Osteoblast (primary cell): Measurements from ENCODE around the gene SRCIN1. TPM values are rescaled to one million over a fixed set of nuclear protein-coding genes. Genes with fewer than 3 reads are reported as not detected.
"Not testable (repeated sequence)": the region's sequence is repeated elsewhere in the genome, so short reads cannot be mapped to it uniquely, and the experiment has no call there.

Experiments
- DNase-seq: peaks from one replicate; pipeline ENCODE4 v3.0.0; 2011; ENCODE audit warnings: low spot score, mixed read lengths; ENCODE audit not compliant: insufficient read length; ENCODE audit errors: missing footprints
- H2AFZ ChIP-seq: 2 replicates; pipeline ENCODE4 v1.6.0; 2011; ENCODE audit warnings: mild to moderate bottlenecking, low read length
- H3K27ac ChIP-seq: 2 replicates; pipeline ENCODE4 v1.5.1; 2011; ENCODE audit warnings: mild to moderate bottlenecking, low read depth, low read length, moderate library complexity
- H3K27me3 ChIP-seq: 2 replicates; pipeline ENCODE4 v1.6.0; 2012; ENCODE audit warnings: mild to moderate bottlenecking, control low read depth, inconsistent platforms, low read length, moderate library complexity; ENCODE audit not compliant: insufficient read depth
- H3K36me3 ChIP-seq: 2 replicates; pipeline ENCODE4 v1.5.1; 2011; ENCODE audit warnings: mild to moderate bottlenecking, low read length, control low read depth, moderate library complexity; ENCODE audit not compliant: insufficient read depth
- H3K4me1 ChIP-seq: 2 replicates; pipeline ENCODE4 v1.5.1; 2011; ENCODE audit warnings: mild to moderate bottlenecking, low read length, control low read depth, moderate library complexity; ENCODE audit not compliant: insufficient read depth
- H3K4me2 ChIP-seq: 2 replicates; pipeline ENCODE4 v1.6.0; 2011; ENCODE audit warnings: mild to moderate bottlenecking, low read length; ENCODE audit not compliant: insufficient read depth
- H3K4me3 ChIP-seq: fragments of 200-600 bp; sonication (generic); 3 replicates; pipeline ENCODE4 v1.5.1; 2012; ENCODE audit warnings: mild to moderate bottlenecking, low read length, inconsistent platforms; ENCODE audit not compliant: insufficient read depth
- H3K79me2 ChIP-seq: 2 replicates; pipeline ENCODE4 v1.6.0; 2012; ENCODE audit warnings: mild to moderate bottlenecking, low read length, control low read depth, inconsistent platforms; ENCODE audit not compliant: insufficient read depth
- H3K9me3 ChIP-seq: 2 replicates; pipeline ENCODE4 v1.5.1; 2011; ENCODE audit warnings: low read depth, low read length, control low read depth
- H4K20me1 ChIP-seq: 2 replicates; pipeline ENCODE4 v1.6.0; 2012; ENCODE audit warnings: mild to moderate bottlenecking, low read length, control low read depth; ENCODE audit not compliant: insufficient read depth
- CTCF ChIP-seq: IDR thresholded peaks from 2 replicates; pipeline ENCODE4 v1.5.1; 2011; ENCODE audit warnings: mild to moderate bottlenecking, low read depth, low read length, moderate library complexity; ENCODE audit errors: extremely low read depth
- total RNA-seq: library from RNA; depleted of rRNA; stranded (reverse); fragments of >200 nt; gene quantifications from 2 replicates; pipeline ENCODE4 v1.2.3, GENCODE V29; 2012

The SRCIN1 gene
- total RNA-seq, 1 donor = not detected

- Histone ChIP-seq H3K4me3 (no peak overlapping the region), H3K27me3 (peaks cover 12% of the 10 kb centered on the region), H3K79me2 (no peaks in the 10 kb centered on the region), H3K4me1 (no peaks in the 10 kb centered on the region), H4K20me1 (no peaks in the 10 kb centered on the region), H3K4me2 (no peak overlapping the region), H3K9me3 (no peaks in the 10 kb centered on the region), H3K36me3 (no peaks in the 10 kb centered on the region), H3K27ac (no peak overlapping the region), H2AFZ (no peak overlapping the region)
- TF ChIP-seq CTCF = no peak
- DNase-seq = no peak
These were observed 19.7 kb upstream of the SRCIN1 start for GRCh38 chr17:38625482-38625881.

- H4K20me1 ChIP-seq, H2AFZ ChIP-seq, H3K4me1 ChIP-seq, H3K4me2 ChIP-seq, H3K9me3 ChIP-seq, H3K4me3 ChIP-seq, DNase-seq, H3K79me2 ChIP-seq, H3K36me3 ChIP-seq, H3K27ac ChIP-seq: not testable (repeated sequence)
- peaks cover 17% of the 10 kb centered on the region for H3K27me3 ChIP-seq
These were observed 19.1 kb upstream of the SRCIN1 start for GRCh38 chr17:38624782-38625355.

GRCh38 chr17:38621538-38621937 is 15.8 kb upstream of the SRCIN1 start:
- H3K79me2 ChIP-seq = no peaks in the 10 kb centered on the region
- TF ChIP-seq CTCF = no peak
- H3K4me2 ChIP-seq = no peak overlapping the region
- no peak overlapping the region for H2AFZ ChIP-seq
- H3K36me3 ChIP-seq = no peaks in the 10 kb centered on the region
- H3K27ac ChIP-seq = no peak overlapping the region
- DNase-seq = peak; percentile 62
- peaks cover 33% of the 10 kb centered on the region for H3K27me3 ChIP-seq
- H4K20me1 ChIP-seq = no peaks in the 10 kb centered on the region
- no peaks in the 10 kb centered on the region for H3K9me3 ChIP-seq
- H3K4me1 ChIP-seq = no peaks in the 10 kb centered on the region
- H3K4me3 ChIP-seq = no peak overlapping the region

GRCh38 chr17:38620551-38621277 is 15.0 kb upstream of the SRCIN1 start:
- H3K4me1 ChIP-seq = no peaks in the 10 kb centered on the region
- no peak overlapping the region for H3K4me2 ChIP-seq
- H4K20me1 ChIP-seq = no peaks in the 10 kb centered on the region
- H2AFZ ChIP-seq = no peak overlapping the region
- H3K27me3 ChIP-seq = peaks cover 42% of the 10 kb centered on the region
- no peak for TF ChIP-seq CTCF
- H3K79me2 ChIP-seq = no peaks in the 10 kb centered on the region
- H3K36me3 ChIP-seq = no peaks in the 10 kb centered on the region
- no peak overlapping the region for H3K27ac ChIP-seq
- peak; percentile 43 for DNase-seq
- H3K9me3 ChIP-seq = no peaks in the 10 kb centered on the region
- no peak overlapping the region for H3K4me3 ChIP-seq
